Adrenal gland (tissue), 12 donors: ENCODE results near the gene TBL1XR1. TPM values are rescaled to one million over a fixed set of nuclear protein-coding genes. Genes with fewer than 3 reads are reported as not detected.

Experiments used
- DNase-seq, 7 donors: peaks; one replicate each; pipeline ENCODE4 v3.0.0-alpha.2; 2019 to 2020
- H3K27ac ChIP-seq, 5 donors: fragments of 200-600 bp; sonication (generic) in 4 of 5; 1 replicate in 3 of 5; 2 replicates in 2 of 5; pipeline versions ENCODE4 v1.5.1 to v1.8.0; 2016 to 2020; ENCODE audit warnings: mild to moderate bottlenecking in 1 of 5
- H3K27me3 ChIP-seq: fragments of 200-600 bp; 2 replicates; pipeline ENCODE4 v1.8.0; 2021
- H3K36me3 ChIP-seq, 2 donors: fragments of 200-600 bp; replicated peaks in 1 of 2; 1 replicate in 1 of 2; 2 replicates in 1 of 2; pipeline versions ENCODE4 v1.5.1 to v1.8.0; 2018 to 2022
- H3K4me1 ChIP-seq, 2 donors: fragments of 200-600 bp; replicated peaks in 1 of 2; 1 replicate in 1 of 2; 2 replicates in 1 of 2; pipeline versions ENCODE4 v1.5.1 to v1.8.0; 2018 to 2021
- H3K4me3 ChIP-seq, 4 donors: fragments of 200-600 bp; sonication (generic) in 3 of 4; one replicate each; pipeline ENCODE4 v1.5.1; 2016 to 2018
- H3K9me3 ChIP-seq, 3 donors: fragments of 200-600 bp; sonication (generic) in 1 of 3; replicated peaks in 1 of 3; 1 replicate in 2 of 3; 2 replicates in 1 of 3; pipeline versions ENCODE4 v1.5.1 to v1.8.0; 2016 to 2021
- POLR2A ChIP-seq, 2 donors: fragments of 450-650 bp; IDR thresholded peaks; one replicate each; pipeline ENCODE4 v1.6.1; 2017; ENCODE audit warnings: antibody characterized with exemption in 2 of 2, mild to moderate bottlenecking in 2 of 2, moderate library complexity in 1 of 2
- WGBS, 4 donors: extraction: QIAGEN DNeasy Blood & Tissue Kit in 2 of 4; methylation state at CpG; one replicate each; pipeline versions ENCODE4 v1.1.5 to v1.1.7; 2013 to 2017; 5-methylcytosine and 5-hydroxymethylcytosine counted together
- intact Hi-C, 2 donors: fragments of 100-400 bp; cut with DNase I; formaldehyde crosslinking; loops; one replicate each; pipeline versions ENCODE4 v1.14.1 to v1.15.0; 2022 to 2023
- polyA plus RNA-seq, 3 donors: library from polyadenylated mRNA; stranded (reverse); fragments of 200-250 nt in 2 of 3; fragments of 350-450 nt in 1 of 3; fragmentation: Illumina TruSeq in 1 of 3; extraction: RNeasy Lipid Tissue Mini Kit (QIAGEN cat#74804) in 1 of 3; gene quantifications; one replicate each; pipeline ENCODE4 v1.2.3, GENCODE V29; 2013 to 2014
- total RNA-seq, 9 donors: library from RNA; depleted of rRNA in 4 of 9; stranded (reverse); fragments of >200 nt in 4 of 9; fragments of 120-200 nt in 1 of 9; fragmentation: NEBNext Ultra II Directional in 1 of 9; extraction: Animal tissue kit (Norgen Biotek cat#: 25700) in 1 of 9; gene quantifications; one replicate each; pipeline versions ENCODE4 v1.1.0 to v1.2.4, GENCODE V29; 2013 to 2023
- TF ChIP-seq, protein P1 (sequence below), 6 experiments: fragments of 450-650 bp in 4 of 6; fragments of 200-600 bp in 2 of 6; sonication (generic) in 1 of 6; IDR thresholded peaks; 1 replicate in 5 of 6; 2 replicates in 1 of 6; pipeline versions ENCODE4 v1.5.1 to v1.8.0; 2016 to 2021; ENCODE audit warnings: antibody characterized with exemption in 6 of 6, mild to moderate bottlenecking in 2 of 6, moderate library complexity in 1 of 6
- donor health status: healthy with polysubstance abuse.
- donor health status: Bipolar disorder and iron deficiency.
- donor health status: DM: yes; HTN: yes; CAD: no.
- donor health status: DM: no; HTN: no; CAD: no.
- donor health status: DM: no; HTN: no; CAD: no.
- donor health status: DM: yes; HTN: yes; CAD: no.

The TBL1XR1 gene
- total and polyA plus RNA-seq, 12 donors, result 17.5 to 258 (median 93.6) TPM

DNA sequence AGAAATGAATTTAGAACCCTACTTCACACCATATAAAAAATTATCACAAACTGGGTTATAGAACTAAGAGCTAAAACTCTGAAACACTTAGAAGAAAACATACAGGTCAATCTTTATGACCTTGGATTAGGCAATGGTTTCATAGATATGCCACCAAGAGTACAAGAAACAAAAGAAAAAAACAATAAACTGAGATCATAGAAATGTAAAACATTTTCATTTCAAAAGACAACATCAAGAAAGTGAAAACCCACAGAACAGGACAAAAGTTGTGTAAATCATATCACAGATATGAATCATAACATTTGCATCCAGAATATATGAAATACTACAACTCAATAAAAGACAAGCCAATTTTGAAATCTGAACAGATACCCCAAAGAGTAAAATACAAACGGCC lies 72.4 kb downstream of the TBL1XR1 start:
- TF ChIP-seq, protein P1, sequence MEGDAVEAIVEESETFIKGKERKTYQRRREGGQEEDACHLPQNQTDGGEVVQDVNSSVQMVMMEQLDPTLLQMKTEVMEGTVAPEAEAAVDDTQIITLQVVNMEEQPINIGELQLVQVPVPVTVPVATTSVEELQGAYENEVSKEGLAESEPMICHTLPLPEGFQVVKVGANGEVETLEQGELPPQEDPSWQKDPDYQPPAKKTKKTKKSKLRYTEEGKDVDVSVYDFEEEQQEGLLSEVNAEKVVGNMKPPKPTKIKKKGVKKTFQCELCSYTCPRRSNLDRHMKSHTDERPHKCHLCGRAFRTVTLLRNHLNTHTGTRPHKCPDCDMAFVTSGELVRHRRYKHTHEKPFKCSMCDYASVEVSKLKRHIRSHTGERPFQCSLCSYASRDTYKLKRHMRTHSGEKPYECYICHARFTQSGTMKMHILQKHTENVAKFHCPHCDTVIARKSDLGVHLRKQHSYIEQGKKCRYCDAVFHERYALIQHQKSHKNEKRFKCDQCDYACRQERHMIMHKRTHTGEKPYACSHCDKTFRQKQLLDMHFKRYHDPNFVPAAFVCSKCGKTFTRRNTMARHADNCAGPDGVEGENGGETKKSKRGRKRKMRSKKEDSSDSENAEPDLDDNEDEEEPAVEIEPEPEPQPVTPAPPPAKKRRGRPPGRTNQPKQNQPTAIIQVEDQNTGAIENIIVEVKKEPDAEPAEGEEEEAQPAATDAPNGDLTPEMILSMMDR (IDR thresholded peaks at IDR 0.05), result no peak
- no peak for TF ChIP-seq POLR2A (IDR thresholded peaks at IDR 0.05)

DNA sequence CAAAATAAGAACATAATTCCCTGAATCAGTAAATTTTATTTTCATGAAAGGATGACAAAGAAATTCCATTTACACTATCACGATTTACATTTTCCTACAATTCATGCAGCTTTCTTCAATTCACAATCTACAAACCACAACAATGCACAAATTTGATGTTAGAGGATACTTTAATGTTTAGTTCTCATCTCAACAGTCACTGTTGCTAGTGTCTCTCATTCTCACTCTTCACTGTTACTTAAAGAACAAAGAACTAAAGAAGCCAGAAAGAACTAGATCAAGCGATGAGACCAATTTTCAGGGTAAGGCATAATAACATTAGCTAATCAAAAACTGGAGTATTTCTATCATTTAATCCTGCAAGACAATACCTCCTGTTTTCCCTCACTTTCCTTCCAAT lies 73.5 kb downstream of the TBL1XR1 start:
- Histone ChIP-seq H3K27ac (no peak overlapping the region), H3K4me3 (no peak overlapping the region), H3K27me3 (no peaks in the 10 kb centered on the region), H3K9me3 (no peaks in the 10 kb centered on the region), H3K36me3 (no peaks in the 10 kb centered on the region), H3K4me1 (peaks cover 0 to 56% of the 10 kb centered on the region in 2 donors)
- WGBS, 4 donors, result 84 to 95% (median 93%) methylated on average over 2 of the region's 2 CpGs
- intact Hi-C loops, result no loop called here
- no peak for TF ChIP-seq POLR2A (IDR thresholded peaks at IDR 0.05)
- TF ChIP-seq, protein P1 (IDR thresholded peaks at IDR 0.05), result no peak
- DNase-seq, result no peak

More for the DNA sequence above, 72.4 kb downstream of the TBL1XR1 start:
- no peak for DNase-seq
- Histone ChIP-seq H3K36me3 (no peaks in the 10 kb centered on the region), H3K4me3 (no peak overlapping the region), H3K4me1 (peaks cover 0 to 56% of the 10 kb centered on the region in 2 donors), H3K9me3 (no peaks in the 10 kb centered on the region), H3K27me3 (no peaks in the 10 kb centered on the region), H3K27ac (no peak overlapping the region)
- intact Hi-C loops, result no loop called here
- 80 to 92% (median 88%) methylated on average over 1 of the region's 1 CpG for WGBS, 4 donors

DNA sequence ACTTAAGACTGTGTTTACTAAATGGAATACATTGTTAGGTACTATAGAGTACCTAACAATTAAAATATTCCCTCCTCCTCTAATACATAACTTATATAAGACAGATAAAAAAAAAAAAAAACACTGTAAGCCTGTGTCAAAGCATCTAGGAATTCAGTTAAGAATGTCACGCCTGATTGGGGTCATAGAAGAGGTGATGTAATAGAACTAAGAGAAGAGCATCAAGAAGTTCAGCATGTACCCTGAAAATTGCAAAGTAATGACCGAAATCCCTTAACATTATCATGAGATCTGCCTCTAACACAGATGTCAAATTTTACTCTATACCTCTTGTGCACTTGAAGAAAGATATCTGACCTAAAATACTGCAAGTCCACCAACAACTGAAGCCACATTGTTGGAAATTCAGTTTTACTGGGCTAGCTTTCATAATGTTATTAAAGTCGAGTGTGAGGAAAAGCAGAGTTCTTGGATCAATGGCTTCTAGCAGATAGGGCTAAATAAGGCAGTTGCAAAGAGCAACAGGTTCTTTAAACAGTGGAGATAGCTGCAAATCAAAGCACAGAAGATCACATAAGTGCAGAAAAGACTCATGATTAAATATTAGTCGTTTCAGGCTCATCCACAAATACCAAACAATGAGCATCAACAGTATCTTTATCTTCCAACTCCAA lies 75.0 kb downstream of the TBL1XR1 start:
- intact Hi-C loops, result no loop called here
- no peaks in the 10 kb centered on the region for H3K27me3 ChIP-seq
- no peak overlapping the region for H3K27ac ChIP-seq
- no peaks in the 10 kb centered on the region for H3K36me3 ChIP-seq
- H3K9me3 ChIP-seq, result no peaks in the 10 kb centered on the region
- peaks cover 0 to 58% of the 10 kb centered on the region in 2 donors for H3K4me1 ChIP-seq
- no peak overlapping the region for H3K4me3 ChIP-seq
- no peak for DNase-seq
- TF ChIP-seq POLR2A (IDR thresholded peaks at IDR 0.05), result no peak
- TF ChIP-seq, protein P1 (IDR thresholded peaks at IDR 0.05), result no peak
- WGBS, 4 donors, result 74 to 86% (median 84%) methylated on average over 4 of the region's 4 CpGs

DNA sequence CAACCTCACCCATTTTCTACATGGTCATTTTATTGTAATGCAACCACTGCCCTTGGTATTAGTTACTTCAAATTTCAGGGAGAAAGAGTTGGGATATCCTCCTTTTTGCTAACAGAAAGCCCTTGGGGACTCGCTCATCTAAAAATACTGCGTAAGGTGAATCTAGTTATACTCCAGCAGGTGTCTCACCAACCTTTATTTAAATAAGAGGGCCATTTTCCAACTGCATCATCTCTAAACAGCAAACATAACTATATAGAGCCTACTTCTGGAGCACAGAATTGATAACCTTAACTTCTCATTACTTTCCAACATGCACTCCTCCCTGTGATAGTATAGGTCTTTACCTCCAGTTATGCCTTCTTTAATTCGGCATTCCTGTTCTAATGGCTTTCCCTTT lies 77.5 kb downstream of the TBL1XR1 start:
- Histone ChIP-seq H3K27me3 (no peaks in the 10 kb centered on the region), H3K9me3 (no peaks in the 10 kb centered on the region), H3K4me1 (peaks cover 0 to 46% of the 10 kb centered on the region in 2 donors), H3K27ac (no peak overlapping the region), H3K36me3 (no peaks in the 10 kb centered on the region), H3K4me3 (no peak overlapping the region)
- intact Hi-C loops, result no loop called here
- 64 to 97% (median 78%) methylated on average over 3 of the region's 3 CpGs for WGBS, 4 donors
- DNase-seq, result no peak
- no peak for TF ChIP-seq POLR2A (IDR thresholded peaks at IDR 0.05)
- TF ChIP-seq, protein P1 (IDR thresholded peaks at IDR 0.05), result no peak
